Pancreas (tissue), 10 donors: Measurements from ENCODE around the gene ETS1. TPM values are rescaled to one million over a fixed set of nuclear protein-coding genes. Genes with fewer than 3 reads are reported as not detected.
A peak's percentile ranks its signal among the peaks of the same experiment; 100 is the strongest.

Source experiments
- ATAC-seq, 4 donors: fragments of 200-7000 bp; cut with Tn5 transposase; one replicate each; pipeline versions ENCODE4 v1.8.0 to v1.9.1; 2020; ENCODE audit warnings: mild to moderate bottlenecking in 4 of 4, moderate library complexity in 4 of 4
- DNase-seq, 6 donors: peaks; one replicate each; pipeline ENCODE4 v3.0.0-alpha.2; 2020
- FAIRE-seq: peaks from 2 replicates; lab custom pipeline; 2012; peaks lifted over from hg19 to GRCh38; lab: Jason Lieb, UNC
- H3K27ac ChIP-seq, 4 donors: fragments of 200-600 bp; sonication (generic); 1 replicate in 3 of 4; 2 replicates in 1 of 4; pipeline versions ENCODE4 v1.5.0 to v1.8.0; 2020
- H3K27me3 ChIP-seq, 4 donors: fragments of 200-600 bp; one replicate each; pipeline ENCODE4 v1.8.0; 2021
- H3K36me3 ChIP-seq, 3 donors: fragments of 200-600 bp; sonication (generic) in 1 of 3; one replicate each; pipeline versions ENCODE4 v1.5.0 to v1.8.0; 2020 to 2021
- H3K4me1 ChIP-seq, 3 donors: fragments of 200-600 bp; one replicate each; pipeline ENCODE4 v1.8.0; 2021
- H3K4me3 ChIP-seq, 4 donors: fragments of 200-600 bp; sonication (generic) in 2 of 4; one replicate each; pipeline versions ENCODE4 v1.5.0 to v1.8.0; 2020 to 2021
- H3K9me3 ChIP-seq, 4 donors: fragments of 200-600 bp; one replicate each; pipeline ENCODE4 v1.8.0; 2021
- WGBS, 2 donors: extraction: QIAGEN DNeasy Blood & Tissue Kit; methylation state at CpG; one replicate each; pipeline ENCODE4 v1.1.7; 2013; 5-methylcytosine and 5-hydroxymethylcytosine counted together
- intact Hi-C, 3 donors: fragments of 100-400 bp; cut with DNase I; formaldehyde crosslinking; loops; one replicate each; pipeline versions ENCODE4 v1.11.1 to v1.14.2; 2022
- polyA plus RNA-seq, 2 donors: library from polyadenylated mRNA; stranded (reverse); fragments of 200-250 nt; gene quantifications; one replicate each; pipeline ENCODE4 v1.2.3, GENCODE V29; 2013
- total RNA-seq, 6 donors: library from RNA; stranded (reverse); fragmentation: NEBNext Ultra II Directional in 4 of 6; extraction: Animal tissue kit (Norgen Biotek cat#: 25700) in 4 of 6; gene quantifications; one replicate each; pipeline versions ENCODE4 v1.2.1 to v1.2.4, GENCODE V29; 2021 to 2023
- TF ChIP-seq, protein P1 (sequence below), 4 donors: fragments of 200-600 bp; sonication (generic) in 3 of 4; IDR thresholded peaks; one replicate each; pipeline versions ENCODE4 v1.5.0 to v1.8.0; 2021; ENCODE audit warnings: antibody characterized with exemption in 4 of 4
- donor health status: healthy with polysubstance abuse.
- donor health status: DM: no; HTN: no; CAD: no; lungs with moderate emphysema.
- donor health status: DM: no; HTN: no; CAD: no.
- donor health status: control.
- donor health status: control.
- donor health status: Bipolar disorder and iron deficiency.
- donor health status: DM: yes; HTN: yes; CAD: no.
- donor health status: DM: no; HTN: no; CAD: no.
- donor health status: DM: no; HTN: no; CAD: no.
- donor health status: DM: yes; HTN: yes; CAD: no.

The ETS1 gene
- total and polyA plus RNA-seq, 8 donors, result 5.4 to 26.6 (median 13.0) TPM

DNA sequence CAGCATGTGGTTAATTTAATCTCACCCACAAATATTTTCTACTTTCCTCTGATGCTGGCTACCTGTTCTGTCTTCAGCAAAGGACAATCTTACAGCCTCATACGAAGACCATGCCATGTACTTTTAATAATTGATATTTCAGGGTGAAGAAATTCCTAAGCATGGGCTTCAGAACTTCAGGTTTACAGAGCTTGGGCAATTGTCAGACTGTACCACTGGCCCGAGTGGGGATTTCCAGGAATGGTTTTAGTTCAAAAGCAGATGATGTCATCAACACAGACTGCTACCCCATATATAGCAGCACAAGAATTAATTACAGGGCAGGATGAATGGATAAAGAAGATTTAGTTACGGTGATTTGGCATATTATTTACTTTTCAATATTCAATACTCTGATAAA is 171.8 kb downstream of the ETS1 start:
- WGBS, 2 donors, result 69 to 73% methylated on average over 3 of the region's 3 CpGs
- H3K4me3 ChIP-seq, result no peak overlapping the region
- FAIRE-seq, result no peak
- peak in 1 of 4 donors; percentile 70 for ATAC-seq
- no peak for DNase-seq
- H3K4me1 ChIP-seq, result peaks cover 0 to 4% (median 0%) of the 10 kb centered on the region in 3 donors
- H3K9me3 ChIP-seq, result no peaks in the 10 kb centered on the region
- H3K27me3 ChIP-seq, result no peaks in the 10 kb centered on the region
- intact Hi-C loops, result no loop called here
- no peak overlapping the region for H3K27ac ChIP-seq
- TF ChIP-seq, protein P1, sequence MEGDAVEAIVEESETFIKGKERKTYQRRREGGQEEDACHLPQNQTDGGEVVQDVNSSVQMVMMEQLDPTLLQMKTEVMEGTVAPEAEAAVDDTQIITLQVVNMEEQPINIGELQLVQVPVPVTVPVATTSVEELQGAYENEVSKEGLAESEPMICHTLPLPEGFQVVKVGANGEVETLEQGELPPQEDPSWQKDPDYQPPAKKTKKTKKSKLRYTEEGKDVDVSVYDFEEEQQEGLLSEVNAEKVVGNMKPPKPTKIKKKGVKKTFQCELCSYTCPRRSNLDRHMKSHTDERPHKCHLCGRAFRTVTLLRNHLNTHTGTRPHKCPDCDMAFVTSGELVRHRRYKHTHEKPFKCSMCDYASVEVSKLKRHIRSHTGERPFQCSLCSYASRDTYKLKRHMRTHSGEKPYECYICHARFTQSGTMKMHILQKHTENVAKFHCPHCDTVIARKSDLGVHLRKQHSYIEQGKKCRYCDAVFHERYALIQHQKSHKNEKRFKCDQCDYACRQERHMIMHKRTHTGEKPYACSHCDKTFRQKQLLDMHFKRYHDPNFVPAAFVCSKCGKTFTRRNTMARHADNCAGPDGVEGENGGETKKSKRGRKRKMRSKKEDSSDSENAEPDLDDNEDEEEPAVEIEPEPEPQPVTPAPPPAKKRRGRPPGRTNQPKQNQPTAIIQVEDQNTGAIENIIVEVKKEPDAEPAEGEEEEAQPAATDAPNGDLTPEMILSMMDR (IDR thresholded peaks at IDR 0.05), result no peak
- H3K36me3 ChIP-seq, result no peaks in the 10 kb centered on the region

GRCh38 chr11:128412847-128413791 is 174.2 kb downstream of the ETS1 start:
- ATAC-seq (peak in 1 of 4 donors; percentile 38), DNase-seq (no peak), FAIRE-seq (no peak)
- TF ChIP-seq, protein P1 (IDR thresholded peaks at IDR 0.05), result no peak
- no peaks in the 10 kb centered on the region for H3K9me3 ChIP-seq
- H3K4me1 ChIP-seq, result peaks cover 0 to 4% (median 0%) of the 10 kb centered on the region in 3 donors
- intact Hi-C loops, result no loop called here
- WGBS, 2 donors, result 59 to 60% methylated on average over 4 of the region's 4 CpGs
- no peaks in the 10 kb centered on the region for H3K36me3 ChIP-seq
- H3K4me3 ChIP-seq, result no peak overlapping the region
- no peak overlapping the region for H3K27ac ChIP-seq
- H3K27me3 ChIP-seq, result no peaks in the 10 kb centered on the region

- no peak overlapping the region for H3K4me3 ChIP-seq
- DNase-seq (no peak), FAIRE-seq (no peak), ATAC-seq (no peak)
- TF ChIP-seq, protein P1 (IDR thresholded peaks at IDR 0.05), result no peak
- intact Hi-C loops, result no loop called here
- H3K27me3 ChIP-seq, result no peaks in the 10 kb centered on the region
- peaks cover 0 to 4% (median 0%) of the 10 kb centered on the region in 3 donors for H3K4me1 ChIP-seq
- 86 to 91% methylated on average over 5 of the region's 5 CpGs for WGBS, 2 donors
- H3K36me3 ChIP-seq, result no peaks in the 10 kb centered on the region
- H3K27ac ChIP-seq, result no peak overlapping the region
- no peaks in the 10 kb centered on the region for H3K9me3 ChIP-seq
Observed at GRCh38 chr11:128411812-128412211, 175.5 kb downstream of the ETS1 start.

GRCh38 chr11:128411150-128411549 is 176.2 kb downstream of the ETS1 start:
- TF ChIP-seq, protein P1 (IDR thresholded peaks at IDR 0.05), result no peak
- no peak for DNase-seq
- Histone ChIP-seq H3K27me3 (no peaks in the 10 kb centered on the region), H3K4me3 (no peak overlapping the region), H3K4me1 (peaks cover 0 to 4% (median 0%) of the 10 kb centered on the region in 3 donors), H3K36me3 (no peaks in the 10 kb centered on the region), H3K27ac (no peak overlapping the region), H3K9me3 (no peaks in the 10 kb centered on the region)
- no peak for FAIRE-seq
- no peak for ATAC-seq
- intact Hi-C loops, result no loop called here

DNA sequence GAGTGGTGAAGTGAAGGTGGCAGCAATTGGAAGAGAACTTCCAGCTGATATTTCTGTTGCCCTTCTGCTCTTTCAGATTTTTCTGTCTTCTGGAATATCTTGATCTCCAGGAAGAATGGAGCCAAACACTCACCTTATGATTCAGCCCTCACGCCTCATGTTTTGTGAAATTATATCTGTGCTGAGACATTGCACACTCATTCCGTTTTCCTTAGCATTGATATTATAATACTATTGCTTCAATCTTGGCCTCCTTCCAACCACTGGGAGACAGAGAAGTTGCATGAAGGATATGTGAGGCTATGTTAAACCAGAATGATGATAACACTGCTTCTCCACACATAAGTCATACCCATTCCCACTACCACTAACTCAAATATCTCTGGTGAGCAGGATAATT is 177.9 kb downstream of the ETS1 start:
- no peaks in the 10 kb centered on the region for H3K27me3 ChIP-seq
- H3K36me3 ChIP-seq, result no peaks in the 10 kb centered on the region
- TF ChIP-seq, protein P1 (IDR thresholded peaks at IDR 0.05), result no peak
- FAIRE-seq (no peak), ATAC-seq (peak in 1 of 4 donors; percentile 22), DNase-seq (no peak)
- 50 to 61% methylated on average over 2 of the region's 2 CpGs for WGBS, 2 donors
- intact Hi-C loops, result no loop called here
- no peaks in the 10 kb centered on the region for H3K9me3 ChIP-seq
- peaks cover 0 to 4% (median 0%) of the 10 kb centered on the region in 3 donors for H3K4me1 ChIP-seq
- no peak overlapping the region for H3K4me3 ChIP-seq
- no peak overlapping the region for H3K27ac ChIP-seq
